Body of pancreas (tissue), 4 donors: Measurements from ENCODE around the gene USP32.
"Not testable (repeated sequence)": the region's sequence is repeated elsewhere in the genome, so short reads cannot be mapped to it uniquely, and the experiment has no call there.

ENCODE experiments used
- CTCF ChIP-seq, 7 experiments: fragments of 450-650 bp in 4 of 7; fragments of 200-600 bp in 3 of 7; sonication (generic) in 3 of 7; IDR thresholded peaks; one replicate each; pipeline ENCODE4 v1.5.1; 2016 to 2019; ENCODE audit warnings: antibody characterized with exemption in 7 of 7
- POLR2A ChIP-seq, 3 donors: fragments of 450-650 bp; IDR thresholded peaks; one replicate each; pipeline ENCODE4 v1.6.1; 2016; ENCODE audit warnings: antibody characterized with exemption in 3 of 3, mild to moderate bottlenecking in 2 of 3

DNA sequence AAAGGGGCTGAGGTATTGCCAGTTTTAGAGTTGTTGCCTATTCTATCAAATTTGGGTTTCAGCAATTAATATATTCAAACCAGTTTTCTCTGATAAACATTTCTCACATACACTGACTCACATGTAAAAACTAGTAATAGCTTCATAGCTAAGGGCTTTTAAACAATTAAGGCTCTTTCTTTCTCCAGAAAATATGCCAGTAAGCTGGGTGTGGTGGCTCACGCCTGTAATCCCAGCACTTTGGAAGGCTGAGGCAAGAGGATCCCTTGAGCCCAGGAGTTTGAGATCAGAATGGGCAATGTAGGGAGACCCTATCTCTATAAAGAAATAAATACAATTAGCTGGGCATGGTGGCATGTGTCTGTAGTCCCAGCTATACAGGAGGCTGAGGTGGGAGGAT, 193.3 kb downstream of the USP32 start:
- not testable (repeated sequence) for TF ChIP-seq CTCF, POLR2A (IDR thresholded peaks at IDR 0.05)
